H1 (cell line): ENCODE results near the gene PRKAG3.

Source experiments
- ASH2L ChIP-seq: fragments of 200-600, 300-600 bp; sonication (generic); IDR thresholded peaks from one replicate; pipeline ENCODE4 v1.7.1; 2017; ENCODE audit warnings: low read length
- CHD2 ChIP-seq: IDR thresholded peaks from 2 replicates; pipeline ENCODE4 v1.6.1; 2012; ENCODE audit warnings: low read length, improper control_type of control experiment
- CHD7 ChIP-seq: fragments of 300-600 bp; sonication (generic); IDR thresholded peaks from 2 replicates; pipeline ENCODE4 v1.7.1; 2012; ENCODE audit warnings: low read length, moderate library complexity, mild to moderate bottlenecking, inconsistent platforms; ENCODE audit not compliant: insufficient replicate concordance
- CREB1 ChIP-seq: IDR thresholded peaks from 2 replicates; pipeline ENCODE4 v1.6.1; 2012; ENCODE audit warnings: inconsistent platforms
- CTCF ChIP-seq, 3 experiments: IDR thresholded peaks; 1 replicate in 2 of 3; 2 replicates in 1 of 3; pipeline versions ENCODE4 v1.5.1 to v1.6.1; 2011; ENCODE audit warnings: low read length in 3 of 3, mild to moderate bottlenecking in 3 of 3, inconsistent platforms in 2 of 3, low read depth in 1 of 3, moderate library complexity in 1 of 3; ENCODE audit not compliant: insufficient read depth in 1 of 3; ENCODE audit errors: control extremely low read depth in 1 of 3
- EP300 ChIP-seq, 2 experiments: IDR thresholded peaks; 1 replicate in 1 of 2; 2 replicates in 1 of 2; pipeline ENCODE4 v1.6.1; 2011 to 2012; ENCODE audit warnings: low read depth in 2 of 2, low read length in 2 of 2, mild to moderate bottlenecking in 2 of 2, borderline replicate concordance in 1 of 2, inconsistent platforms in 1 of 2, moderate library complexity in 1 of 2
- JUN ChIP-seq: IDR thresholded peaks from 2 replicates; pipeline ENCODE4 v1.6.1; 2011; ENCODE audit warnings: low read depth, mild to moderate bottlenecking, improper control_type of control experiment, low read length
- JUND ChIP-seq: IDR thresholded peaks from 2 replicates; pipeline ENCODE4 v1.6.1; 2011; ENCODE audit warnings: mild to moderate bottlenecking, improper control_type of control experiment, low read length
- KDM1A ChIP-seq: fragments of 200-600, 300-600 bp; sonication (generic); IDR thresholded peaks from 2 replicates; pipeline ENCODE4 v1.7.1; 2016; ENCODE audit warnings: mild to moderate bottlenecking, low read length, borderline replicate concordance
- POLR2A ChIP-seq, 2 experiments: IDR thresholded peaks; 1 replicate in 1 of 2; 2 replicates in 1 of 2; pipeline ENCODE4 v1.6.1; 2011; ENCODE audit warnings: low read depth in 2 of 2, low read length in 2 of 2, mild to moderate bottlenecking in 2 of 2; ENCODE audit errors: control extremely low read depth in 1 of 2
- POLR2AphosphoS5 ChIP-seq: IDR thresholded peaks from 2 replicates; pipeline ENCODE4 v1.6.1; 2011; ENCODE audit warnings: low read depth, low read length
- SP1 ChIP-seq: IDR thresholded peaks from 2 replicates; pipeline ENCODE4 v1.6.1; 2011; ENCODE audit warnings: low read depth, low read length
- TEAD4 ChIP-seq: IDR thresholded peaks from 2 replicates; pipeline ENCODE4 v1.6.1; 2012; ENCODE audit warnings: low read depth, low read length, inconsistent platforms, mixed read lengths

DNA sequence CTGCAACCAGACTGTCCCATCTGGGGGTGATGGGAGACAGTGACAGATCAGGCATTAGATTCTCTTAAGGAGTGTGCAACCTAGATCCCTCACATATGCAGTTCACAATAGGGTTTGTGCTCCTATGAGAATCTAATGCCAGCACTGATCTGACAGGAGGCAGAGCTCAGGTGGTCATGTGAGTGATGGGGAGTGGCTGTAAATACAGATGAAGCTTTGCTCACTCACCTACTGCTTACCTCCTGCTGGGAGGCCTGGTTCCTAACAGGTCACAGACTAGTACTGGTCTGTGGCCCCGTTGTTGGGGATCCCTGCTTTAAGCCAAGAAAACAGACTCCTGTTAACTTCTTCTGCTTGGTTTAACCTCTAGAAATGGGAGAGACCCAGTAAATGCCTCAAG lies 46.5 kb downstream of the PRKAG3 start:
- TF ChIP-seq CHD2 (no peak), POLR2A (IDR thresholded peaks at IDR 0.05; ENCODE audit: control extremely low read depth in 1 of 2, low read depth in 2 of 2, low read length in 2 of 2) (no peak), CHD7 (no peak), EP300 (IDR thresholded peaks at IDR 0.05; ENCODE audit: borderline replicate concordance in 1 of 2, low read depth in 2 of 2, low read length in 2 of 2) (no peak), CTCF (IDR thresholded peaks at IDR 0.05; ENCODE audit: control extremely low read depth in 1 of 3, insufficient read depth in 1 of 3, low read depth in 1 of 3, low read length in 3 of 3) (no peak), TEAD4 (no peak), POLR2AphosphoS5 (no peak), CREB1 (no peak), ASH2L (no peak), JUND (no peak), KDM1A (no peak), JUN (no peak), SP1 (no peak)
